Hepatocyte (in vitro differentiated cells): ENCODE measurements around the gene CRIM1. TPM values are rescaled to one million over a fixed set of nuclear protein-coding genes. Genes with fewer than 3 reads are reported as not detected.

Experiments used
- DNase-seq: peaks from one replicate; pipeline ENCODE4 v3.0.0-alpha.2; 2016; ENCODE audit warnings: low spot score
- H2AFZ ChIP-seq: fragments of 200-600 bp; sonication (generic); 2 replicates; pipeline ENCODE4 v1.6.0; 2016; ENCODE audit warnings: antibody characterized with exemption, mild to moderate bottlenecking
- H3K27ac ChIP-seq: fragments of 200-600 bp; sonication (generic); 2 replicates; pipeline ENCODE4 v1.5.1; 2016; ENCODE audit warnings: mild to moderate bottlenecking
- H3K27me3 ChIP-seq: fragments of 200-600 bp; sonication (generic); 2 replicates; pipeline ENCODE4 v1.6.1; 2016
- H3K36me3 ChIP-seq: fragments of 200-600 bp; sonication (generic); replicated peaks from 2 replicates; pipeline ENCODE4 v1.5.1; 2016; ENCODE audit warnings: low read depth; ENCODE audit not compliant: insufficient read depth
- H3K4me1 ChIP-seq: fragments of 200-600 bp; sonication (generic); 2 replicates; pipeline ENCODE4 v1.5.1; 2016; ENCODE audit warnings: mild to moderate bottlenecking, moderate library complexity; ENCODE audit not compliant: insufficient read depth
- H3K4me2 ChIP-seq: fragments of 200-600 bp; sonication (generic); 2 replicates; pipeline ENCODE4 v1.6.0; 2016
- H3K4me3 ChIP-seq: fragments of 200-600 bp; sonication (generic); 2 replicates; pipeline ENCODE4 v1.5.1; 2016; ENCODE audit warnings: mild to moderate bottlenecking
- H3K79me2 ChIP-seq: fragments of 200-600 bp; sonication (generic); 2 replicates; pipeline ENCODE4 v1.6.0; 2017; ENCODE audit warnings: mild to moderate bottlenecking
- H3K9me2 ChIP-seq: fragments of 200-600 bp; sonication (generic); replicated peaks from 2 replicates; pipeline ENCODE4 v1.6.0; 2017; ENCODE audit warnings: mild to moderate bottlenecking; ENCODE audit not compliant: insufficient read depth
- H3K9me3 ChIP-seq: fragments of 200-600 bp; sonication (generic); 2 replicates; pipeline ENCODE4 v1.5.1; 2016; ENCODE audit warnings: low read depth, mild to moderate bottlenecking
- H4K20me1 ChIP-seq: fragments of 200-600 bp; sonication (generic); 2 replicates; pipeline ENCODE4 v1.6.0; 2016; ENCODE audit warnings: mild to moderate bottlenecking; ENCODE audit not compliant: insufficient read depth, poor library complexity, severe bottlenecking
- CTCF ChIP-seq: fragments of 200-600 bp; sonication (generic); IDR thresholded peaks from 2 replicates; pipeline ENCODE4 v1.5.1; 2016; ENCODE audit warnings: antibody characterized with exemption, mild to moderate bottlenecking; ENCODE audit not compliant: poor library complexity
- EZH2 ChIP-seq: fragments of 200-600 bp; sonication (generic); IDR thresholded peaks from 2 replicates; pipeline ENCODE4 v1.6.1; 2016; ENCODE audit warnings: antibody characterized with exemption, mild to moderate bottlenecking, borderline replicate concordance
- EZH2phosphoT487 ChIP-seq: fragments of 200-600 bp; sonication (generic); IDR thresholded peaks from one replicate; pipeline ENCODE4 v1.6.1; 2018; ENCODE audit warnings: antibody characterized with exemption, mild to moderate bottlenecking, low read depth, moderate library complexity; ENCODE audit not compliant: unreplicated experiment, severe bottlenecking
- WGBS: methylation state at CpG from one replicate; pipeline ENCODE4 v1.1.6; 2016; ENCODE audit warnings: low lambda C conversion rate; ENCODE audit errors: missing lambda C conversion rate; 5-methylcytosine and 5-hydroxymethylcytosine counted together
- polyA plus RNA-seq: library from polyadenylated mRNA; unstranded; fragments of >200 nt; fragmentation: Nextera tagmentation; extraction: Ambion mirVana; gene quantifications from 2 replicates; pipeline ENCODE4 v1.2.1, GENCODE V29; 2016
- total RNA-seq: library from RNA; depleted of rRNA; stranded (reverse); fragments of >200 nt; gene quantifications from 2 replicates; pipeline ENCODE4 v1.2.3, GENCODE V29; 2014

CRIM1 gene
- total and polyA plus RNA-seq, 2 experiments from 2014 or later, result 23.0 to 40.8 TPM

- H3K4me3 ChIP-seq, result no peak overlapping the region
- H3K27ac ChIP-seq, result no peak overlapping the region
- no peaks in the 10 kb centered on the region for H3K36me3 ChIP-seq
- TF ChIP-seq EZH2phosphoT487 (no peak), CTCF (no peak), EZH2 (no peak)
- H3K27me3 ChIP-seq, result no peaks in the 10 kb centered on the region
- no peaks in the 10 kb centered on the region for H3K9me2 ChIP-seq
- DNase-seq, result no peak
- H3K9me3 ChIP-seq, result no peaks in the 10 kb centered on the region
- no peaks in the 10 kb centered on the region for H3K4me1 ChIP-seq
- no peak overlapping the region for H3K4me2 ChIP-seq
- H2AFZ ChIP-seq, result no peak overlapping the region
- whole genome bisulfite sequencing, result 94% methylated on average over 2 of the region's 2 CpGs
- H4K20me1 ChIP-seq, result no peaks in the 10 kb centered on the region
- H3K79me2 ChIP-seq, result no peaks in the 10 kb centered on the region
These were observed 19.3 kb upstream of the CRIM1 start for GRCh38 chr2:36336321-36336720.

GRCh38 chr2:36337354-36337753 lies 18.2 kb upstream of the CRIM1 start:
- no peaks in the 10 kb centered on the region for H3K9me2 ChIP-seq
- no peaks in the 10 kb centered on the region for H3K9me3 ChIP-seq
- H2AFZ ChIP-seq, result no peak overlapping the region
- H3K4me1 ChIP-seq, result no peaks in the 10 kb centered on the region
- H3K79me2 ChIP-seq, result no peaks in the 10 kb centered on the region
- H3K36me3 ChIP-seq, result no peaks in the 10 kb centered on the region
- no peak overlapping the region for H3K27ac ChIP-seq
- H3K4me3 ChIP-seq, result no peak overlapping the region
- no peaks in the 10 kb centered on the region for H3K27me3 ChIP-seq
- TF ChIP-seq CTCF (no peak), EZH2phosphoT487 (no peak)
- H4K20me1 ChIP-seq, result no peaks in the 10 kb centered on the region
- DNase-seq, result no peak
- H3K4me2 ChIP-seq, result no peak overlapping the region

GRCh38 chr2:36338124-36338826 lies 17.3 kb upstream of the CRIM1 start:
- no peak overlapping the region for H2AFZ ChIP-seq
- TF ChIP-seq EZH2phosphoT487, result no peak
- TF ChIP-seq EZH2, result no peak
- no peak for TF ChIP-seq CTCF
- no peaks in the 10 kb centered on the region for H3K36me3 ChIP-seq
- H3K27ac ChIP-seq, result no peak overlapping the region
- H3K4me2 ChIP-seq, result no peak overlapping the region
- H3K4me3 ChIP-seq, result no peak overlapping the region
- 60% methylated on average over 3 of the region's 3 CpGs for WGBS
- no peaks in the 10 kb centered on the region for H4K20me1 ChIP-seq
- no peaks in the 10 kb centered on the region for H3K4me1 ChIP-seq
- no peaks in the 10 kb centered on the region for H3K9me2 ChIP-seq
- no peaks in the 10 kb centered on the region for H3K9me3 ChIP-seq
- H3K27me3 ChIP-seq, result no peaks in the 10 kb centered on the region
- no peak for DNase-seq
- no peaks in the 10 kb centered on the region for H3K79me2 ChIP-seq

GRCh38 chr2:36338827-36339145 lies 16.8 kb upstream of the CRIM1 start:
- Histone ChIP-seq H3K27me3 (no peaks in the 10 kb centered on the region), H3K4me1 (no peaks in the 10 kb centered on the region), H3K4me2 (no peak overlapping the region), H2AFZ (no peak overlapping the region), H3K9me3 (no peaks in the 10 kb centered on the region), H3K27ac (no peak overlapping the region), H3K36me3 (no peaks in the 10 kb centered on the region), H4K20me1 (no peaks in the 10 kb centered on the region), H3K9me2 (no peaks in the 10 kb centered on the region), H3K4me3 (no peak overlapping the region), H3K79me2 (no peaks in the 10 kb centered on the region)
- TF ChIP-seq EZH2phosphoT487 (no peak), EZH2 (no peak)
- 8% methylated on average over 1 of the region's 1 CpG for WGBS
- no peak for DNase-seq
